HCT116 (cell line): ENCODE measurements around the gene TAB3. TPM values are rescaled to one million over a fixed set of nuclear protein-coding genes. Genes with fewer than 3 reads are reported as not detected.

Source experiments
- ATAC-seq: fragments of 200-7000 bp; cut with Tn5 transposase; 2 replicates; pipeline ENCODE4 v1.9.1; 2020; ENCODE audit warnings: mild to moderate bottlenecking, moderate library complexity
- BruUV-seq: library from RNA; stranded (reverse); fragments of 400-500 nt; replicated peaks from 2 replicates; lab custom pipeline; 2021; lab: Mats Ljungman, UMichigan
- CTCF ChIA-PET: fragments of 300-600 bp; sonication (Branson Sonifier 250); formaldehyde crosslinking; loops from one replicate; lab custom pipeline; 2021; ENCODE audit warnings: antibody characterized with exemption; lab: Charles Lee
- POLR2A ChIA-PET: fragments of 300-600, 350-600 bp; sonication (Branson Sonifier 250); formaldehyde crosslinking; loops from one replicate; lab custom pipeline; 2021; ENCODE audit warnings: antibody characterized with exemption; lab: Charles Lee
- RAD21 ChIA-PET, 2 experiments: fragments of 300-600 bp; sonication (Branson Sonifier 250); formaldehyde crosslinking; loops; one replicate each; lab custom pipeline; 2023; ENCODE audit warnings: low total read pairs in 2 of 2; ENCODE audit not compliant: uncharacterized antibody in 2 of 2, unreplicated experiment in 2 of 2, low non-redundant PET in 1 of 2; lab: Charles Lee
- DNase-seq: peaks from one replicate; pipeline ENCODE4 v3.0.0-alpha.2; 2010; ENCODE audit warnings: low read depth, low spot score
- H2AFZ ChIP-seq: fragments of 200-600 bp; shearing (Covaris generic), sonication (generic); 2 replicates; pipeline ENCODE4 v1.6.1; 2017; ENCODE audit warnings: low read depth, mixed run types, mixed read lengths, antibody characterized with exemption, low read length; ENCODE audit not compliant: poor library complexity, severe bottlenecking
- H3K27ac ChIP-seq: 2 replicates; pipeline ENCODE4 v1.5.1; 2012; ENCODE audit warnings: low read depth, low read length
- H3K27me3 ChIP-seq: fragments of 200-600 bp; sonication (generic); 2 replicates; pipeline ENCODE4 v1.6.1; 2016; ENCODE audit warnings: mixed run types, low read length, mixed read lengths; ENCODE audit not compliant: insufficient read depth
- H3K36me3 ChIP-seq, 2 experiments: fragments of 200-500 bp in 1 of 2; fragments of 200-600 bp in 1 of 2; sonication (Bioruptor generic) in 1 of 2; sonication (generic) in 1 of 2; 2 replicates each; pipeline versions ENCODE4 v1.5.1 to v1.6.1; 2014 to 2016; ENCODE audit warnings: low read length in 2 of 2, inconsistent platforms in 1 of 2, mixed read lengths in 1 of 2, mixed run types in 1 of 2; ENCODE audit not compliant: insufficient read depth in 2 of 2, control insufficient read depth in 1 of 2
- H3K4me1 ChIP-seq, 2 experiments: fragments of 200-600 bp in 1 of 2; sonication (generic) in 1 of 2; 2 replicates each; pipeline versions ENCODE4 v1.5.1 to v1.6.1; 2012 to 2017; ENCODE audit warnings: low read length in 2 of 2, inconsistent platforms in 1 of 2, mild to moderate bottlenecking in 1 of 2, mixed read lengths in 1 of 2, mixed run types in 1 of 2, moderate library complexity in 1 of 2; ENCODE audit not compliant: insufficient read depth in 2 of 2, control insufficient read depth in 1 of 2
- H3K4me2 ChIP-seq: fragments of 200-600 bp; sonication (generic); 2 replicates; pipeline ENCODE4 v1.6.1; 2017; ENCODE audit warnings: mixed run types, low read length, mixed read lengths
- H3K4me3 ChIP-seq, 2 experiments: fragments of 200-600 bp in 1 of 2; sonication (generic) in 1 of 2; replicated peaks in 1 of 2; 2 replicates each; pipeline ENCODE4 v1.5.1; 2011 to 2016; ENCODE audit warnings: low read length in 2 of 2, control low read depth in 1 of 2, low read depth in 1 of 2, mild to moderate bottlenecking in 1 of 2, mixed read lengths in 1 of 2, mixed run types in 1 of 2
- H3K79me2 ChIP-seq: fragments of 200-600 bp; sonication (generic); 2 replicates; pipeline ENCODE4 v1.6.1; 2017; ENCODE audit warnings: mild to moderate bottlenecking, mixed run types, low read length, moderate library complexity, mixed read lengths; ENCODE audit not compliant: insufficient read depth
- H3K9ac ChIP-seq: fragments of 200-600 bp; sonication (generic); 2 replicates; pipeline ENCODE4 v1.6.1; 2016; ENCODE audit warnings: low read length, mixed read lengths
- H3K9me2 ChIP-seq: fragments of 200-600 bp; sonication (generic), shearing (Covaris generic); 2 replicates; pipeline ENCODE4 v1.6.1; 2017; ENCODE audit warnings: mixed run types, mild to moderate bottlenecking, moderate library complexity; ENCODE audit not compliant: insufficient read depth
- H3K9me3 ChIP-seq, 2 experiments: fragments of 200-500 bp in 1 of 2; fragments of 200-600 bp in 1 of 2; sonication (Bioruptor generic) in 1 of 2; sonication (generic) in 1 of 2; 2 replicates each; pipeline ENCODE4 v1.6.1; 2014 to 2017; ENCODE audit warnings: low read length in 2 of 2, mixed read lengths in 2 of 2, inconsistent platforms in 1 of 2, low read depth in 1 of 2, mild to moderate bottlenecking in 1 of 2, mixed run types in 1 of 2, moderate library complexity in 1 of 2; ENCODE audit not compliant: control insufficient read depth in 1 of 2, insufficient read depth in 1 of 2
- H4K20me1 ChIP-seq: fragments of 200-600 bp; sonication (generic), shearing (Covaris generic); 2 replicates; pipeline ENCODE4 v1.6.1; 2017; ENCODE audit warnings: mixed run types, mild to moderate bottlenecking, moderate library complexity; ENCODE audit not compliant: insufficient read depth
- CBX3 ChIP-seq: IDR thresholded peaks from 2 replicates; pipeline ENCODE4 v1.6.1; 2012; ENCODE audit warnings: low read depth
- CEBPB ChIP-seq: IDR thresholded peaks from 2 replicates; pipeline ENCODE4 v1.6.1; 2012; ENCODE audit warnings: low read depth
- CTCF ChIP-seq, 3 experiments: fragments of 200-600 bp in 1 of 3; sonication (generic) in 1 of 3; IDR thresholded peaks in 2 of 3; conservative IDR thresholded peaks in 1 of 3; 2 replicates each; pipeline ENCODE4 v1.5.1; 2012 to 2017; ENCODE audit warnings: low read depth in 2 of 3, low read length in 2 of 3, antibody characterized with exemption in 1 of 3, borderline replicate concordance in 1 of 3, control low read depth in 1 of 3, mild to moderate bottlenecking in 1 of 3, mixed read lengths in 1 of 3, mixed run types in 1 of 3, moderate library complexity in 1 of 3; ENCODE audit not compliant: insufficient read depth in 1 of 3
- EGR1 ChIP-seq: IDR thresholded peaks from 2 replicates; pipeline ENCODE4 v1.6.1; 2012; ENCODE audit warnings: low read depth
- ELF1 ChIP-seq: IDR thresholded peaks from 2 replicates; pipeline ENCODE4 v1.6.1; 2012; ENCODE audit warnings: low read depth, borderline replicate concordance
- EZH2 ChIP-seq: fragments of 200-600 bp; sonication (generic); IDR thresholded peaks from 2 replicates; pipeline ENCODE4 v1.6.1; 2017; ENCODE audit warnings: antibody characterized with exemption, mixed run types
- EZH2phosphoT487 ChIP-seq: fragments of 200-600 bp; IDR thresholded peaks from 2 replicates; pipeline ENCODE4 v1.6.1; 2018; ENCODE audit warnings: antibody characterized with exemption, borderline replicate concordance
- FOSL1 ChIP-seq: IDR thresholded peaks from 2 replicates; pipeline ENCODE4 v1.6.1; 2012; ENCODE audit warnings: low read depth
- JUND ChIP-seq: IDR thresholded peaks from 2 replicates; pipeline ENCODE4 v1.6.1; 2012
- POLR2AphosphoS5 ChIP-seq: IDR thresholded peaks from 2 replicates; pipeline ENCODE4 v1.6.1; 2011; ENCODE audit warnings: mild to moderate bottlenecking, low read depth, low read length, moderate library complexity
- RAD21 ChIP-seq: IDR thresholded peaks from 2 replicates; pipeline ENCODE4 v1.6.1; 2012; ENCODE audit warnings: low read depth, mild to moderate bottlenecking
- REST ChIP-seq: IDR thresholded peaks from 2 replicates; pipeline ENCODE4 v1.6.1; 2012; ENCODE audit warnings: low read depth
- SP1 ChIP-seq: IDR thresholded peaks from 2 replicates; pipeline ENCODE4 v1.6.1; 2012; ENCODE audit warnings: low read depth
- SRF ChIP-seq: IDR thresholded peaks from 2 replicates; pipeline ENCODE4 v1.6.1; 2012; ENCODE audit warnings: low read depth
- ZNF274 ChIP-seq: fragments of 200-500 bp; sonication (Bioruptor generic); IDR thresholded peaks from 2 replicates; pipeline ENCODE4 v1.6.1; 2014; ENCODE audit warnings: mild to moderate bottlenecking, low read depth, low read length, inconsistent platforms
- intact Hi-C: fragments of 100-400 bp; cut with micrococcal nuclease; formaldehyde crosslinking; loops from 2 replicates; pipeline ENCODE4 v1.10.0; 2022
- total RNA-seq: library from RNA; stranded (reverse); gene quantifications from one replicate; pipeline ENCODE4 v1.2.1, GENCODE V29; 2021; ENCODE audit not compliant: unreplicated experiment

Gene TAB3
- total RNA-seq, 1 experiment from 2014 or later, result 11.2 TPM

DNA sequence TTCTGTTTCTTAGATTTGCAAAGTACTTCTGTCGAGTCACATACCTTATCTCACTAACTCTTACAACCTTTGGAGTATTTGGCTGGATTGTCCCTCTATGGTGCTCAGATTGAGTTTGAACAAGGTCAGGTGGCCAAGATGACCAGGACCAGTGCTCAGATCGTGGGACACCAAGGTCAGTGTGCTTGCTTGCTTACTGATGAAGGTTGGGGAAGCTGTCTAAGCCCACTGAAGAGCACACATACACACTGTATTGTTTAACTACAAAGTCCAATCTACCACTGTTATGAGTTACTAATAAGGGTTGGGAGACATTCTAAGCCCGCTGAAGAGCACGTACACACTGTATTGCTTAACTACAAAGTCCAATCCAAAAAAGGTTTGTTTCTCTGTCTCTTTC lies 53.7 kb downstream of the TAB3 start:
- CTCF ChIA-PET, result no interaction called here
- no peak overlapping the region for H3K27ac ChIP-seq
- H3K4me1 ChIP-seq, result no peaks in the 10 kb centered on the region
- H3K4me2 ChIP-seq, result no peak overlapping the region
- RAD21 ChIA-PET, result no interaction called here
- no peaks in the 10 kb centered on the region for H3K79me2 ChIP-seq
- H3K9me3 ChIP-seq, result no peaks in the 10 kb centered on the region
- no TSS peak for BruUV-seq
- H3K9me2 ChIP-seq, result no peaks in the 10 kb centered on the region
- no peak overlapping the region for H3K9ac ChIP-seq
- intact Hi-C loops, result no loop called here
- H3K36me3 ChIP-seq, result no peaks in the 10 kb centered on the region
- H3K27me3 ChIP-seq, result no peaks in the 10 kb centered on the region
- no peak for TF ChIP-seq CEBPB
- no peak for TF ChIP-seq CTCF (IDR thresholded peaks at IDR 0.05 in 2 of 3, conservative IDR thresholded peaks at IDR 0.05 in 1 of 3; ENCODE audit: borderline replicate concordance in 1 of 3, insufficient read depth in 1 of 3, low read depth in 2 of 3, low read length in 2 of 3)
- no peak for TF ChIP-seq EZH2
- TF ChIP-seq SP1, result no peak
- no peak for TF ChIP-seq ZNF274
- TF ChIP-seq SRF, result no peak
- TF ChIP-seq FOSL1, result no peak
- TF ChIP-seq CBX3, result no peak
- TF ChIP-seq EGR1, result no peak
- TF ChIP-seq JUND, result no peak
- no peak for TF ChIP-seq EZH2phosphoT487
- no peak for TF ChIP-seq RAD21
- no peak for TF ChIP-seq ELF1
- no peak for TF ChIP-seq REST
- no peak for TF ChIP-seq POLR2AphosphoS5
- ATAC-seq, result no peak
- no peak for DNase-seq
- H4K20me1 ChIP-seq, result no peaks in the 10 kb centered on the region
- H2AFZ ChIP-seq, result no peak overlapping the region
- no peak overlapping the region for H3K4me3 ChIP-seq
- POLR2A ChIA-PET, result no interaction called here
